Measurements from ENCODE around the gene SCG5.

Gene SCG5

GRCh38 chr15:32659340-32660155 lies 18.0 kb downstream of the SCG5 start:
- no peak for TF ChIP-seq CTCF (IDR thresholded peaks at IDR 0.05; ENCODE audit: control extremely low read depth, extremely low read depth, low read depth, missing control alignments)
- no peak for DNase-seq (ENCODE audit: extremely low spot score)
- ChIA-PET CTCF (interaction anchor here (1.0 to 9.2 kb wide), 6 partner anchors 10 to 1041 kb away, joined by 3 to 95 read pairs (median 10); no protein-coding TSS in a partner anchor), POLR2A (no interaction called here)

- ChIA-PET CTCF (interaction anchor here (0.9 to 9.2 kb wide), 19 partner anchors 8 to 571 kb away, joined by 3 to 95 read pairs (median 7); partner anchors contain the start of gene SCG5), POLR2A (no interaction called here)
- no peak for TF ChIP-seq CTCF (IDR thresholded peaks at IDR 0.05; ENCODE audit: control extremely low read depth, extremely low read depth, low read depth, missing control alignments)
- DNase-seq (ENCODE audit: extremely low spot score), result no peak
Observed at GRCh38 chr15:32663671-32664070, 22.2 kb downstream of the SCG5 start.

DNA sequence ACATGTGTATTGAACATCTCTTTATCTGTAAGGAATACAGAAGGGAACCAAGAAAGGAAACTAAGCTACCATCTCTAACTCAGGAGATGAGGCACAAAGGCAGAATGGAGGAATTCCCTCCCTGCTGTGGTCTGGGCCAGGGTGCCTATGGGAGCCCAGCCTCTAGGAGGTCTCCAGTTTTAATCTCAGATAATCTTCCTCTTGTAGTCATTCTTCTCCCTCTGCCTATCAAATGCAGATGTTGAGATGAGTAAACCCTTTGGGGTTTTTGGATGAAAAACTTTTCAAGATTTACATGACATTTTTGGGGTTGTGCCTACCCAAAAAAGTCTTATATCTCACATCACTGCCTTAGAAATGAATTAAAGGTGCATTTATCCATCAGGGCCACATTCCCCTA lies 23.3 kb downstream of the SCG5 start:
- CTCF ChIA-PET, result interaction anchor here (1.0 to 2.4 kb wide), 6 partner anchors 9 to 333 kb away, joined by 3 to 10 read pairs (median 4); no protein-coding TSS in a partner anchor
- DNase-seq (ENCODE audit: extremely low spot score), result no peak
- POLR2A ChIA-PET, result no interaction called here

DNA sequence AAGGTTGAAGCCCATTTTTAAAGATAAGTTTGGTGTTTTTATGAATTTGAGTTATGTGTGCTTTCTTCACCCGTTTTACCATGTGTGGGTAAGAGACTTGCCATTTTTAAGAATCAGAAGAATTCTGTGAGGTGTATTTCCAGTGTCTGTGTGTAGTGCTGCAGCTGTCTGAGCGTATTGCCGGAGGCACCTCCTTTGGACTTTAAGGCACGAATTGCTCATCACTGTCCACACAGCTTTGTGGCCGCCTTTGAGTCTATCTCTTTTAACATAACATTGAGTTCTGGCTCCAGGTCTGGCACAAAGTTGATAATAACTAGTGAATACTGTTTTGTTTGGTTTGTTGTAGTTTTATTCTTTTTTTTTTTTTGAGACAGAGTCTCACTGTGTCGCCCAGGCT lies 25.8 kb downstream of the SCG5 start:
- no peak for DNase-seq (ENCODE audit: extremely low spot score)
- TF ChIP-seq CTCF (IDR thresholded peaks at IDR 0.05; ENCODE audit: control extremely low read depth, extremely low read depth, low read depth, missing control alignments), result no peak
- POLR2A ChIA-PET, result no interaction called here
- CTCF ChIA-PET, result interaction anchor here (2.4 kb wide), 1 partner anchor 16 kb away, joined by 10 read pairs; no protein-coding TSS in a partner anchor

More for the DNA sequence above, 23.3 kb downstream of the SCG5 start:
- TF ChIP-seq CTCF (IDR thresholded peaks at IDR 0.05; ENCODE audit: control extremely low read depth, extremely low read depth, low read depth, missing control alignments), result no peak

GRCh38 chr15:32668942-32669341 lies 27.4 kb downstream of the SCG5 start:
- ChIA-PET CTCF (interaction anchor here (1.1 to 3.9 kb wide), 4 partner anchors 10 to 329 kb away, joined by 3 to 17 read pairs (median 7); no protein-coding TSS in a partner anchor), POLR2A (interaction anchor here (0.7 kb wide), 1 partner anchor 83 kb away, joined by 3 read pairs; no protein-coding TSS in a partner anchor)
- no peak for TF ChIP-seq CTCF (IDR thresholded peaks at IDR 0.05; ENCODE audit: control extremely low read depth, extremely low read depth, low read depth, missing control alignments)
- DNase-seq (ENCODE audit: extremely low spot score), result no peak

DNA sequence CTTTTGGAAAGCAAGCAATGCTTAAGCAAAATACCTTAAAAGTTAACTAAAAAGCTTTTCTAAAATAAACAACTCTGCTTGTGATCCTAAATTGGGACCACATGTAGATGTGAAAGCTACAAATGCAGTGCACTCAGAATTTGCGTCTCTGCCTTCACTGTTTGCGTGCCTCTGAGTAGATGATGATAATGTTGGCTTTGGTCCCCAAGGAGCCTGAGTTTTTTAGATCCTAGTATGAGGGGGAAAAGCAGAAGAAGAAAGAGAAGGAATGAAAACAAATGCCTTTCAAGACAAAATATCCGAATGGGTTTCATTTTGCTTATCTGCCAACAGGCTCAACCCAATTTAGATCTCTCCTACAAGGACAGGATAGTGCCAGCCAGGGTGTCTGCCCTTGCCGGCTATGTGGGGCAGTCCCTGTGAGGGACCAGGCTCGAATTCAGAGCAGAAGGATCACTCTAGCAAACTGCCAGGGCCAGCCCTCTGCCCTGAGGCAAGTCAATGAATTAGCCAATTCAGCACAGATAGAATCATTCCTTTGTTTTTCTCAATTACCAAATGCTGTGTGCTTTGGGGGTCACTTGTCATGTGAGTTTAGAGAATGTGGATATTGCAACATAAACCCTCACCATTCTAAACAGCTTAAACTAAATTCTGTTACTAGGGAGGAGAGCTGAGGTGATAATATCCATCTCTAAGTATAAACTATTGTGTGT lies 28.5 kb downstream of the SCG5 start:
- CTCF ChIA-PET, result interaction anchor here (1.1 to 3.9 kb wide), 5 partner anchors 8 to 266 kb away, joined by 4 to 17 read pairs (median 6); no protein-coding TSS in a partner anchor
- DNase-seq (ENCODE audit: extremely low spot score), result no peak
- POLR2A ChIA-PET, result interaction anchor here (0.7 kb wide), 1 partner anchor 81 kb away, joined by 3 read pairs; no protein-coding TSS in a partner anchor
- no peak for TF ChIP-seq CTCF (IDR thresholded peaks at IDR 0.05; ENCODE audit: control extremely low read depth, extremely low read depth, low read depth, missing control alignments)

Measured in GM10248 (cell line).